GM21528 (cell line): Measurements from ENCODE around the gene ACADS.

Source experiments
- ATAC-seq: cut with Tn5 transposase; IDR thresholded peaks from one replicate; pipeline ENCODE4 v1.9.1; 2021; ENCODE audit warnings: mild to moderate bottlenecking, moderate library complexity; ENCODE audit not compliant: unreplicated experiment, low FRiP score

ACADS gene

DNA sequence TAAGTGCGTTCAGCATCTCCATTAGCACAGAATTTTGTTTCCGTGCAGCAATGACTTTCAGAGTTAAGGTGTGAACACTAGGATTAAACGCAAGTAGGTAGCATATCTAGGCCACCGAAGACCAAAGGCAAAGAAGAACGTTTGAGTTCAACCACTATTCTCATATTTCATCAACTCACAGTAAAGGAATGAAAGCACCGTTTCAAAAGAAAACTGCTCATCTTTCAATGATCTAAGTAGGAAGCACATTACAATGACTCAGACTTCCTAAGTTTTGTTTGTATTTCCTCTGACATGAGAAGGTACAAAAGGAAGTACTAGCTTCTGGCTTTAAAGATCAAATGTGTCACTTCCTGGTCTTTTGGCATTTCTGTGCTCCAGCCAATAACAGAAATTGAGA, 57.6 kb downstream of the ACADS start:
- no peak for ATAC-seq

DNA sequence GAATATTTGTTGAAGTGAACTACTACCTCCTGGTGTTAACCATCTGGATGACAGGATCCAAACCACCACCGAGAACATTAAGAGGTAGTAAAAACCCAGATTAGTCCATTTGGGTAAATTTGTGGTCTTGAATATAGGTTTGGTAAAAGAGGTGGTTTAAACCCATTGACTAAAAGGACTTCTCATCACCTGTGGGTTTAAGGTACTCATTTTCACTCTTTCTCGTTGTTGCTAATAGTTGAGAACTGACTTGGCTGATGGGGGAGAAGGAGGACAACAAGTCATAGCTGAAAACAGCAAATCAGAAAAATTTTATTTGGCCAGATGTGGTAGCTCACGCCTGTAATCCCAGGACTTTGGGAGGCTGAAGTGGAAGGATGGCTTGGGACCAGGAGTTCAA, 59.2 kb downstream of the ACADS start:
- ATAC-seq: no peak

DNA sequence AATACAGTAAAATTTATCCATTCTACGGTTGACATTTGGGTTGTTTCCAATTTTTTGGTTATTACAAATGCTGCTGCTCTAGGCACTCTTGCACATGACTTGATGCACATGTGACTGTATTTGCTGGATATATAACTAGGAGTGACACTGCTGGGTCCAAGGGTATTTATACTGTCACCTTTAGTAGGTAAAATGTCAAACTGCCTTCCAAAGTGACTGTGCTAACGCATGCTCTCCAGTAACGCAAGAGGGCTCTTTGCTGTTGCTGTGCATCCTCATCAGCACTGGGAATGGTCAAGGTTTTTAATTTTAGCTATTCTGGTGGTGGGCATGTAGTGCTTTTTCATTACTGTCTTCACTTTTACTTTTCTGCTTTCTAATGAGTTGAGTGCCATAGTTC, 62.3 kb downstream of the ACADS start:
- ATAC-seq: no peak
